Effector memory CD4-positive, alpha-beta T cell (primary cell): ENCODE measurements around the gene OR1M1.
"Not testable (repeated sequence)": the region's sequence is repeated elsewhere in the genome, so short reads cannot be mapped to it uniquely, and the experiment has no call there.

ENCODE experiments used
- DNase-seq, 3 donors: peaks; one replicate each; pipeline ENCODE4 v3.0.0-alpha.2; 2020
- H3K27ac ChIP-seq: 2 replicates; pipeline ENCODE4 v1.7.0; 2013; ENCODE audit warnings: mild to moderate bottlenecking, low read length, moderate library complexity; ENCODE audit not compliant: insufficient read depth, poor library complexity, severe bottlenecking
- H3K27me3 ChIP-seq: replicated peaks from 2 replicates; pipeline ENCODE4 v1.7.0; 2013; ENCODE audit warnings: mild to moderate bottlenecking, low read length; ENCODE audit not compliant: insufficient read depth, control insufficient read depth, poor library complexity, severe bottlenecking
- H3K36me3 ChIP-seq: 2 replicates; pipeline ENCODE4 v1.7.0; 2013; ENCODE audit warnings: mild to moderate bottlenecking, low read length, moderate library complexity; ENCODE audit not compliant: control insufficient read depth, insufficient read depth
- H3K4me1 ChIP-seq: 2 replicates; pipeline ENCODE4 v1.7.0; 2013; ENCODE audit warnings: low read length, mild to moderate bottlenecking; ENCODE audit not compliant: control insufficient read depth, insufficient read depth, poor library complexity, severe bottlenecking
- H3K4me3 ChIP-seq: 2 replicates; pipeline ENCODE4 v1.7.0; 2013; ENCODE audit warnings: low read length, low read depth, mild to moderate bottlenecking; ENCODE audit not compliant: insufficient read depth, poor library complexity, severe bottlenecking
- H3K9me3 ChIP-seq: 2 replicates; pipeline ENCODE4 v1.7.0; 2013; ENCODE audit warnings: mild to moderate bottlenecking, low read length, moderate library complexity; ENCODE audit not compliant: control insufficient read depth
- total RNA-seq, 3 donors: gene quantifications; one replicate each; lab custom pipeline; 2026; lab: John Stamatoyannopoulos, UW

Gene OR1M1, protein sequence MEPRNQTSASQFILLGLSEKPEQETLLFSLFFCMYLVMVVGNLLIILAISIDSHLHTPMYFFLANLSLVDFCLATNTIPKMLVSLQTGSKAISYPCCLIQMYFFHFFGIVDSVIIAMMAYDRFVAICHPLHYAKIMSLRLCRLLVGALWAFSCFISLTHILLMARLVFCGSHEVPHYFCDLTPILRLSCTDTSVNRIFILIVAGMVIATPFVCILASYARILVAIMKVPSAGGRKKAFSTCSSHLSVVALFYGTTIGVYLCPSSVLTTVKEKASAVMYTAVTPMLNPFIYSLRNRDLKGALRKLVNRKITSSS
- 0 reads per million in 3 donors for total RNA-seq

GRCh38 chr19:9086761-9087160 is at the start of gene OR1M1:
OR1M1 (plus strand) TSS chr19:9087061; CDS start chr19:9093245, 6,184 bp downstream.
- no peaks in the 10 kb centered on the region for H3K9me3 ChIP-seq
- no peak within 1 kb of the TSS for H3K27ac ChIP-seq
- H3K27me3 ChIP-seq: no peaks in the 10 kb centered on the region
- H3K36me3 ChIP-seq: no peaks in the 10 kb centered on the region
- H3K4me3 ChIP-seq: no peak within 1 kb of the TSS
- H3K4me1 ChIP-seq: no peaks in the 10 kb centered on the region
- no peak for DNase-seq

DNA sequence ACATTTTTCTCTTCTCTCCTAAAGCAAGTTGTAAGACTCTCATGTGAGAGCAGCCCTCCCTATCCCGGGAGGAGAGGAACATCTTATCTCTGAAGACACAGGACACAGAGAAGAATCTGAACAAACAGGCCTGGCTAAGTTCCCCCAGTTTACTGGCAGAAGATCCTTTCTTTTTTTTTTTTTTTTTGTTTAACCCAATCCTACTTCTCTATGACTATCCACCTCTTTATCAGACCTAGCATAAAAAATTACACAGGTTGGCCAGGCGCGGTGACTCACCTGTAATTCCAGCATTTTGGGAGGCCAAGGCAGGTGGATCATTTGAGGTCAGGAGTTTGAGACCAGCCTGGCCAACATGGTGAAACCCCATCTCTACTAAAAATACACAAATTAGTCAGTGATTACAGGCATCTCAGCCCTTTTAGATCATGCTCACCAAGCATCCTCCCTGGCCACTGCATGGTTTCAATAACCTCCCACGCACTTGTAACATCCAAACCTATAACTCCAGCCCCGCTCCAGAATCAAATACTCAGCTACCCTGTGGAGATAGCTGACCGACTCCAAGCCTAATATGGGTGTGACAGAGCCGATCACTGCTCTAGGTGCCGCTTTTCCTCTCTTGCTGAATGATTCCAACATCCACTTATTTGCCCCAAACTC is 49.3 kb upstream of the OR1M1 start:
- H3K4me3 ChIP-seq: no peak overlapping the region
- no peaks in the 10 kb centered on the region for H3K9me3 ChIP-seq

DNA sequence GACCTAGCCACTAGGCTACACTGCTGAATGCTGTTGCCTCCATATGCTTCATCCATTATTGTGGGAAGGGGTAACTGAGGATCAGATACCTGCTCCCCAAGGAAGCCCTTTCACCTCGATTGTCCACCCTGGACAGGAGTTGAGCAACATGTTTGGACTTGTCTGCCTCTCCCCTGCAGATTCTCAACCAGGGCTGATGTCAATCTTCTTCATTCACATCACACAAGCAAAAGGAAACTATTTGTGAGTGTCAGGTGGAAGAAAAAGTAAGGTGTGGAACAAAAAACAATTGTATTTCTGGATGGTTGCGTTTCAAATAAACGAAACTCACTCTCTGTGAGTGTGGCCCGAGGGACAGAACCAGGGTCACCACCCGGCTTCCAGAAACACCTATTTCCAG is 47.1 kb upstream of the OR1M1 start:
- H3K9me3 ChIP-seq: no peaks in the 10 kb centered on the region
- DNase-seq: no peak
- no peaks in the 10 kb centered on the region for H3K27me3 ChIP-seq

More for the DNA sequence above, 49.3 kb upstream of the OR1M1 start:
- Histone ChIP-seq H3K4me1 (no peaks in the 10 kb centered on the region), H3K27me3 (no peaks in the 10 kb centered on the region), H3K36me3 (no peaks in the 10 kb centered on the region), H3K27ac (no peak overlapping the region)
- no peak for DNase-seq

GRCh38 chr19:9040131-9040530 is 46.7 kb upstream of the OR1M1 start:
- Histone ChIP-seq H3K4me3 (no peak overlapping the region), H3K36me3 (no peaks in the 10 kb centered on the region), H3K4me1 (no peaks in the 10 kb centered on the region), H3K9me3 (no peaks in the 10 kb centered on the region), H3K27me3 (no peaks in the 10 kb centered on the region), H3K27ac (no peak overlapping the region)
- no peak for DNase-seq

More for the DNA sequence above, 47.1 kb upstream of the OR1M1 start:
- Histone ChIP-seq H3K27ac (no peak overlapping the region), H3K36me3 (no peaks in the 10 kb centered on the region), H3K4me1 (no peaks in the 10 kb centered on the region), H3K4me3 (no peak overlapping the region)

- Histone ChIP-seq H3K4me1 (no peaks in the 10 kb centered on the region), H3K27ac (no peak overlapping the region), H3K9me3 (no peaks in the 10 kb centered on the region), H3K36me3 (no peaks in the 10 kb centered on the region), H3K27me3 (no peaks in the 10 kb centered on the region), H3K4me3 (no peak overlapping the region)
- no peak for DNase-seq
Observed at GRCh38 chr19:9041023-9041422, 45.8 kb upstream of the OR1M1 start.

DNA sequence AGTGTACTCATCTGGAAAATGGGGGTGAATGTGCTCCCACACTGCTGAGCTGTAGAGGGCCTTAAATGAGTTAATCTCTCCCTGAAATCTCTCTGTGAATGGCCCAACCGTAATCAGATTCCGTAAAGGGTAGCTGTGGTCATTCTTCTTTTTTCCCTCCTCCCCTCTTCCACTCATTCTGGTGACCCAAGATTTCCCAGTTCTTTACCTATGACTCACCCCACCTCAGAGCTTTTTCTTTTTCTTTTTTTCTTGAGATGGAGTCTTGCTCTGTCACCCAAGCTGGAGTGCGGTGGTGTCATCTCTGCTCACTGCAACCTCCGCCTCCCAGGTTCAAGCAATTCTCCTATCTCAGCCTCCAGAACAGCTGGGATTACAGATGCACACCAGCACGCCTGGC is 43.3 kb upstream of the OR1M1 start:
- Histone ChIP-seq H3K27ac (no peak overlapping the region), H3K27me3 (no peaks in the 10 kb centered on the region), H3K9me3 (no peaks in the 10 kb centered on the region), H3K4me1 (no peaks in the 10 kb centered on the region), H3K36me3 (no peaks in the 10 kb centered on the region), H3K4me3 (no peak overlapping the region)
- DNase-seq: no peak

DNA sequence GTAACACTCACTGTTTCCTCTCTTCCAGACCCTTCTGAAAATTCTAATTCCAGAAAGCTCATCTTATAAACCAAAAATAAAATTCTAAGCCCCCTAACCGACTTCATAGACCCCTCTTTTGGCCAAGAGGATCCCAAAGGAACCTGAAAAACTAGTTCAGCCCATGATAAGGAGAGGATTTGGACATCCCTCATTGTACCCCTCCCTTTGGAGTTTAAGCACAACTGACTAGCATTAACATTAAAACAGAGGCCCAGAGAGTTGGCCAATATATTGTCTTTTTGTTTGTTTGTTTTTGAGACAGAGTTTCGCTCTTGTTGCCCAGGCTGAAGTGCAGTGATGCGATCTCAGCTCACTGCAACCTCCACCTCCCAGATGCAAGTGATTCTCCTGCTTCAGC is 42.4 kb upstream of the OR1M1 start:
- no peaks in the 10 kb centered on the region for H3K9me3 ChIP-seq

DNA sequence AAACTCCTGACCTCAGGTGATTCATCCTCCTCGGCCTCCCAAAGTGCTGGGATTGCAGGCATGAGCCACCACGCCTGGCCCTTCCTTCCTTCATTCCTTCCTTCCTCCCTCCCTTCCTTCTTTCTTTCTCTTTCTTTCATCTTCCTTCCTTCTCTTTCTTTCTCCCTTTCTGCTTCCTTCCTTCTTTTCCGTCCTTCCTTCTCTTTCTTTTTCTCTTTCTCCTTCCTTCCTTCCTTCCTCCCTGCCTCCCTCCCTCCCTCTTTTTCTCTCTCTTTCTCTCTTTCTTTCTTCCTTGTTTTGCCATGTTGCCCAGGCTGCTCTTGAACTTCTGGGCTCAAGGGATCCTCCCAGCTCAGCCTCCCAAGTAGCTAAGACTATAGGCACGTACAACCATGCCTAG is 40.2 kb upstream of the OR1M1 start:
- Histone ChIP-seq H3K27ac (no peak overlapping the region), H3K4me3 (no peak overlapping the region), H3K9me3 (no peaks in the 10 kb centered on the region), H3K27me3 (no peaks in the 10 kb centered on the region), H3K36me3 (no peaks in the 10 kb centered on the region), H3K4me1 (no peaks in the 10 kb centered on the region)
- no peak for DNase-seq

More for the DNA sequence above, 42.4 kb upstream of the OR1M1 start:
- Histone ChIP-seq H3K27me3 (no peaks in the 10 kb centered on the region), H3K4me3 (no peak overlapping the region), H3K36me3 (no peaks in the 10 kb centered on the region), H3K4me1 (no peaks in the 10 kb centered on the region), H3K27ac (no peak overlapping the region)
- no peak for DNase-seq

GRCh38 chr19:9052894-9053293 is 34.0 kb upstream of the OR1M1 start:
- H3K27me3 ChIP-seq: no peaks in the 10 kb centered on the region
- H3K27ac ChIP-seq: no peak overlapping the region

GRCh38 chr19:9053674-9054073 is 33.2 kb upstream of the OR1M1 start:
- not testable (repeated sequence) for H3K27ac ChIP-seq, H3K27me3 ChIP-seq, H3K4me1 ChIP-seq, DNase-seq, H3K4me3 ChIP-seq, H3K9me3 ChIP-seq, H3K36me3 ChIP-seq

More at GRCh38 chr19:9052894-9053293, 34.0 kb upstream of the OR1M1 start:
- H3K4me3 ChIP-seq: no peak overlapping the region
- no peak for DNase-seq
- no peaks in the 10 kb centered on the region for H3K36me3 ChIP-seq
- no peaks in the 10 kb centered on the region for H3K4me1 ChIP-seq
- no peaks in the 10 kb centered on the region for H3K9me3 ChIP-seq
